Right lung (tissue), 5 donors: ENCODE results near the gene PCDHA4. TPM values are rescaled to one million over a fixed set of nuclear protein-coding genes. Genes with fewer than 3 reads are reported as not detected.
"Not testable (repeated sequence)": the region's sequence is repeated elsewhere in the genome, so short reads cannot be mapped to it uniquely, and the experiment has no call there.

ENCODE experiments used
- DNase-seq, 2 donors: peaks; one replicate each; pipeline ENCODE4 v3.0.0-alpha.2; 2013
- polyA plus RNA-seq, 5 donors: library from polyadenylated mRNA; unstranded; fragments of 120-200 nt; gene quantifications; one replicate each; pipeline versions ENCODE4 v1.2.1 to v1.2.3, GENCODE V29; 2013; ENCODE audit warnings: inconsistent platforms in 1 of 5, low replicate concordance in 1 of 5; ENCODE audit not compliant: insufficient read length in 5 of 5, insufficient read depth in 1 of 5

PCDHA4 gene
- polyA plus RNA-seq, 5 donors, result 0.27 to 0.50 (median 0.44) TPM

- no peak for DNase-seq
Observed at GRCh38 chr5:140808889-140809291, 2.0 kb downstream of the PCDHA4 start.

- no peak for DNase-seq
Observed at GRCh38 chr5:140821375-140822280, 14.8 kb downstream of the PCDHA4 start, which contains the start of gene PCDHA5. PCDHA5 (plus strand) TSS chr5:140821613.

GRCh38 chr5:140822281-140822629 is 15.4 kb downstream of the PCDHA4 start:
- DNase-seq, result no peak

GRCh38 chr5:140822969-140823368 is 16.1 kb downstream of the PCDHA4 start:
- not testable (repeated sequence) for DNase-seq

GRCh38 chr5:140823475-140823874 is 16.6 kb downstream of the PCDHA4 start:
- no peak for DNase-seq

GRCh38 chr5:140827704-140828361 is 21.0 kb downstream of the PCDHA4 start, which contains the start of gene PCDHA6:
PCDHA6 (plus strand) TSS chr5:140827960; CDS start chr5:140828092, 132 bp downstream.
- DNase-seq, result no peak

GRCh38 chr5:140828362-140828737 is 21.5 kb downstream of the PCDHA4 start:
- no peak for DNase-seq

- not testable (repeated sequence) for DNase-seq
Observed at GRCh38 chr5:140829511-140830501, 22.9 kb downstream of the PCDHA4 start.

- no peak for DNase-seq
Observed at GRCh38 chr5:140833993-140834392, 27.1 kb downstream of the PCDHA4 start, which contains the start of gene PCDHA7. PCDHA7 (plus strand) TSS chr5:140834269; CDS start chr5:140834384, 115 bp downstream.

GRCh38 chr5:140834439-140835008 is 27.7 kb downstream of the PCDHA4 start:
- not testable (repeated sequence) for DNase-seq

GRCh38 chr5:140835622-140836510 is 29.0 kb downstream of the PCDHA4 start:
- DNase-seq, result no peak

GRCh38 chr5:140840978-140841962 is 34.4 kb downstream of the PCDHA4 start, which contains the start of gene PCDHA8:
PCDHA8 (plus strand) TSS chr5:140841187; CDS start chr5:140841322, 135 bp downstream.
- DNase-seq, result no peak

GRCh38 chr5:140842798-140843733 is 36.2 kb downstream of the PCDHA4 start:
- no peak for DNase-seq

GRCh38 chr5:140848139-140849102 is 41.6 kb downstream of the PCDHA4 start, which contains the start of gene PCDHA9:
PCDHA9 (plus strand) TSS chr5:140848382; CDS start chr5:140848496, 114 bp downstream.
- DNase-seq, result not testable (repeated sequence)

- DNase-seq, result not testable (repeated sequence)
Observed at GRCh38 chr5:140849831-140850634, 43.2 kb downstream of the PCDHA4 start.
